K562 (cell line): Measurements from ENCODE around the gene UBE2H. TPM values are rescaled to one million over a fixed set of nuclear protein-coding genes. Genes with fewer than 3 reads are reported as not detected.

Source experiments
- ATF3 ChIP-seq, 2 experiments: fragments of 450-650 bp in 1 of 2; sonication (generic) in 1 of 2; formaldehyde crosslinking in 1 of 2; IDR thresholded peaks in 1 of 2; conservative IDR thresholded peaks in 1 of 2; 2 replicates each; pipeline versions ENCODE4 v1.6.1 to v1.8.1; 2016 to 2023; ENCODE audit warnings: mild to moderate bottlenecking in 2 of 2, moderate library complexity in 2 of 2, inconsistent platforms in 1 of 2, missing genetic modification reagents in 1 of 2
- BCOR ChIP-seq: fragments of 450-650 bp; IDR thresholded peaks from 2 replicates; pipeline ENCODE4 v1.6.1; 2016
- CHD4 ChIP-seq: fragments of 200-600 bp; sonication (generic); IDR thresholded peaks from 3 replicates; pipeline ENCODE4 v1.6.1; 2012; ENCODE audit warnings: low read depth, mild to moderate bottlenecking, mixed read lengths, low read length, inconsistent platforms; ENCODE audit not compliant: insufficient read depth, insufficient replicate concordance, poor library complexity, severe bottlenecking
- EGR1 ChIP-seq: fragments of 450-650 bp; conservative IDR thresholded peaks from 2 replicates; pipeline ENCODE4 v1.6.1; 2017; ENCODE audit warnings: mild to moderate bottlenecking
- GATAD2A ChIP-seq: fragments of 450-650 bp; IDR thresholded peaks from 2 replicates; pipeline ENCODE4 v1.6.1; 2017
- HDAC1 ChIP-seq, 2 experiments: fragments of 450-650 bp; IDR thresholded peaks; 2 replicates each; pipeline ENCODE4 v1.6.1; 2016 to 2017; ENCODE audit warnings: inconsistent platforms in 1 of 2, mild to moderate bottlenecking in 1 of 2, moderate library complexity in 1 of 2
- ID3 ChIP-seq, 2 experiments: fragments of 250-450 bp in 1 of 2; fragments of 450-650 bp in 1 of 2; sonication (Bioruptor Pico) in 1 of 2; IDR thresholded peaks; 2 replicates each; pipeline versions ENCODE4 v1.6.1 to v1.8.0; 2016 to 2021; ENCODE audit warnings: mild to moderate bottlenecking in 2 of 2, moderate library complexity in 2 of 2, missing compliant biosample characterization in 1 of 2, missing genetic modification characterization in 1 of 2
- KAT8 ChIP-seq: fragments of 450-650 bp; IDR thresholded peaks from 2 replicates; pipeline ENCODE4 v1.6.1; 2016; ENCODE audit warnings: low read depth, mild to moderate bottlenecking
- MIER1 ChIP-seq: fragments of 450-650 bp; IDR thresholded peaks from 2 replicates; pipeline ENCODE4 v1.6.1; 2016; ENCODE audit warnings: antibody characterized with exemption, mild to moderate bottlenecking, low read depth
- NFIC ChIP-seq: fragments of 450-650 bp; IDR thresholded peaks from 2 replicates; pipeline ENCODE4 v1.6.1; 2017; ENCODE audit warnings: mild to moderate bottlenecking, inconsistent platforms
- NR1H2 ChIP-seq: sonication (generic); formaldehyde crosslinking; IDR thresholded peaks from 2 replicates; pipeline ENCODE4 v1.4.0; 2020; ENCODE audit warnings: mild to moderate bottlenecking, missing genetic modification reagents
- RAD21 ChIP-seq, 2 experiments: fragments of 250-450 bp in 1 of 2; fragments of 450-650 bp in 1 of 2; sonication (Bioruptor Pico) in 1 of 2; formaldehyde crosslinking in 1 of 2; IDR thresholded peaks in 1 of 2; conservative IDR thresholded peaks in 1 of 2; 2 replicates each; pipeline versions ENCODE4 v1.4.0 to v1.8.0; 2020 to 2022; ENCODE audit warnings: mild to moderate bottlenecking in 2 of 2, moderate library complexity in 1 of 2
- RNF219 ChIP-seq: fragments of 250-450 bp; sonication (Bioruptor Pico); IDR thresholded peaks from 2 replicates; pipeline ENCODE4 v1.5.0; 2022; ENCODE audit warnings: mild to moderate bottlenecking
- SMAD4 ChIP-seq: fragments of 250-450 bp; sonication (Bioruptor Pico); conservative IDR thresholded peaks from 2 replicates; pipeline ENCODE4 v1.8.0; 2021; ENCODE audit warnings: inconsistent platforms, mild to moderate bottlenecking, moderate library complexity
- SMARCE1 ChIP-seq: fragments of 450-650 bp; IDR thresholded peaks from 2 replicates; pipeline ENCODE4 v1.7.1; 2016; ENCODE audit warnings: mild to moderate bottlenecking
- THAP7 ChIP-seq: fragments of 250-450 bp; sonication (Bioruptor Pico); IDR thresholded peaks from 2 replicates; pipeline ENCODE4 v1.5.0; 2021
- ZBTB34 ChIP-seq: fragments of 250-450 bp; sonication (Bioruptor Pico); IDR thresholded peaks from 2 replicates; pipeline ENCODE4 v1.8.0; 2021; ENCODE audit warnings: mild to moderate bottlenecking, moderate library complexity
- ZNF699 ChIP-seq: fragments of 250-450 bp; sonication (Bioruptor Pico); IDR thresholded peaks from 2 replicates; pipeline ENCODE4 v1.8.0; 2021; ENCODE audit warnings: mild to moderate bottlenecking, moderate library complexity; ENCODE audit not compliant: insufficient replicate concordance
- ZNF766 ChIP-seq: fragments of 200-800 bp; sonication (Bioruptor generic); conservative IDR thresholded peaks from 2 replicates; pipeline ENCODE4 v1.6.1; 2016; ENCODE audit warnings: missing genetic modification characterization, missing compliant biosample characterization
- polyA plus RNA-seq, 8 experiments: library from polyadenylated mRNA; depleted of rRNA in 4 of 8; stranded (reverse) in 5 of 8; unstranded in 3 of 8; fragments of >200 nt; fragmentation: Nextera tagmentation in 2 of 8; fragmentation: Illumina TruSeq in 1 of 8; extraction: Ambion mirVana in 2 of 8; extraction: Trizol in 1 of 8; gene quantifications; 2 replicates each; pipeline versions ENCODE4 v1.2.1 to v1.2.3, GENCODE V29; 2011 to 2014; ENCODE audit warnings: inconsistent platforms in 1 of 8, missing spikeins in 1 of 8
- total RNA-seq, 7 experiments: library from RNA; depleted of rRNA in 6 of 7; stranded (reverse); fragments of >200 nt in 6 of 7; fragmentation: Illumina TruSeq in 2 of 7; extraction: Trizol in 2 of 7; gene quantifications; 2 replicates each; pipeline versions ENCODE4 v1.2.1 to v1.2.3, GENCODE V29; 2011 to 2021; ENCODE audit warnings: low replicate concordance in 1 of 7

The UBE2H gene
- total and polyA plus RNA-seq, 9 of the 15 experiments (the other 6 are each of a cell fraction or from before 2014, with no cell fraction given), result 6.3 to 33.0 (median 13.3) TPM

- no peak for TF ChIP-seq RNF219
- TF ChIP-seq HDAC1 (IDR thresholded peaks at IDR 0.05), result peak in 1 of 2 experiments; percentile 63; a peak in 2 of 4 replicates
- peak; percentile 80 for TF ChIP-seq CHD4
- no peak for TF ChIP-seq THAP7 (CRISPR knock-in tag)
- no peak for TF ChIP-seq ZNF699 (CRISPR knock-in tag)
- no peak for TF ChIP-seq EGR1
- no peak for TF ChIP-seq NR1H2 (CRISPR knock-in tag)
- peak; percentile 85 for TF ChIP-seq SMAD4 (CRISPR knock-in tag)
- no peak for TF ChIP-seq ZNF766 (CRISPR knock-in tag)
- 0 out of 2 replicates have a peak, but pooled peaks have one; percentile 44 for TF ChIP-seq GATAD2A
- TF ChIP-seq NFIC, result peak; percentile 97
- no peak for TF ChIP-seq MIER1
- no peak for TF ChIP-seq RAD21 (CRISPR knock-in tag; conservative IDR thresholded peaks at IDR 0.05 in 1 of 2, IDR thresholded peaks at IDR 0.05 in 1 of 2)
- TF ChIP-seq ZBTB34 (CRISPR knock-in tag), result no peak
- peak; percentile 62 for TF ChIP-seq SMARCE1
- no peak for TF ChIP-seq KAT8
- no peak for TF ChIP-seq ID3 (CRISPR knock-in tag; IDR thresholded peaks at IDR 0.05)
- TF ChIP-seq ID3 (tag; IDR thresholded peaks at IDR 0.05), result peak; percentile 65; the same call in 1 of the 2 replicates
- no peak for TF ChIP-seq ATF3 (IDR thresholded peaks at IDR 0.05)
- 0 out of 2 replicates have a peak, but pooled peaks have one; percentile 23 for TF ChIP-seq ATF3 (CRISPR knock-in tag; conservative IDR thresholded peaks at IDR 0.05)
- TF ChIP-seq BCOR, result peak; percentile 94
Measured at GRCh38 chr7:129784783-129785684, 167.7 kb downstream of the UBE2H start (continued).
